Measurements from ENCODE around the gene ROMO1.
A peak's percentile ranks its signal among the peaks of the same experiment; 100 is the strongest.
"Not testable (repeated sequence)": the region's sequence is repeated elsewhere in the genome, so short reads cannot be mapped to it uniquely, and the experiment has no call there.

The ROMO1 gene

GRCh38 chr20:35731862-35732643 lies 32.8 kb downstream of the ROMO1 start:
- no peak for FAIRE-seq

GRCh38 chr20:35732644-35732982 lies 33.4 kb downstream of the ROMO1 start:
- no peak for FAIRE-seq

GRCh38 chr20:35734374-35734773 lies 35.2 kb downstream of the ROMO1 start:
- FAIRE-seq: no peak

GRCh38 chr20:35734777-35735649 lies 35.8 kb downstream of the ROMO1 start:
- no peak for FAIRE-seq

GRCh38 chr20:35735826-35736470 lies 36.7 kb downstream of the ROMO1 start:
- FAIRE-seq: no peak

- FAIRE-seq: no peak
Observed at GRCh38 chr20:35737865-35738333, 38.7 kb downstream of the ROMO1 start.

GRCh38 chr20:35738410-35739179 lies 39.4 kb downstream of the ROMO1 start:
- FAIRE-seq: no peak

DNA sequence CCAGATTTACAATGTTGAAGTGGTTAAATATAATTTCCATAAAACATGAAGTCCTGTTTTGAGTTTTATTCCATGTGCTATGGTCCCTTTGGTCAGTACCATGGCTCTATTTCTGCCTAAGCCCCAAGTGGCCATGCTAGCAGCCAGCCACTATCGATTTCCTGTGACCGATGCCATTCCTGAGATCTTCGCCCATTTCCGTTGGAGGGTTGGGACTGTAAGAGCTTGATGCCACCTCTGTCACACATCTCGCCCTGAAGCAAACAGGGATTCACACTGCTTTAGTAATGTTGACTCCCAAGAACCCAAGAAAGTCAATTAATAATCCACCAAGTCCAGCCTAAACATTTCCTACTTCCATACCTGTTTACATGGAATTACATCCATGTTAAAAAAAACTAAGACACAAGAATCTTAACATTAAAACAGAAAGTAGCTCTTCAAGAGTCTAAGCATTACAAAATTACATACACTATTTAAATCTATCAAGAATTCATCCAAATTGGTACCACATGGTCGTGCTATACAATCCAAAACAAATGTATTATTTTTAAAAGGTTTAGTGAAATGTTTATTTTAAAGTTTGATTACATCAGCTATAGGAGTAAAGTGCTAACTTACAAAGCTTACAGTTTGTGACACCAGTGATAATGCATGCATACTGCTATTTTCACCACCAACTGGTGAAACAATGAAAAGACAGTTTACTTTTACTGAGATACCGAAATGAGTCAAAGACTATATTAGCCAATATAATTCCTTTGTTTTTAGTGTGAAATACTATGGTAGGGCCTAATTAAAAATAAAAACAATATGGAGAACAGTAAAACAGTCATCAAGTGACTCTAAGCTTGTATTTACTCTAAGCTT lies 40.3 kb downstream of the ROMO1 start:
- no peak for FAIRE-seq

DNA sequence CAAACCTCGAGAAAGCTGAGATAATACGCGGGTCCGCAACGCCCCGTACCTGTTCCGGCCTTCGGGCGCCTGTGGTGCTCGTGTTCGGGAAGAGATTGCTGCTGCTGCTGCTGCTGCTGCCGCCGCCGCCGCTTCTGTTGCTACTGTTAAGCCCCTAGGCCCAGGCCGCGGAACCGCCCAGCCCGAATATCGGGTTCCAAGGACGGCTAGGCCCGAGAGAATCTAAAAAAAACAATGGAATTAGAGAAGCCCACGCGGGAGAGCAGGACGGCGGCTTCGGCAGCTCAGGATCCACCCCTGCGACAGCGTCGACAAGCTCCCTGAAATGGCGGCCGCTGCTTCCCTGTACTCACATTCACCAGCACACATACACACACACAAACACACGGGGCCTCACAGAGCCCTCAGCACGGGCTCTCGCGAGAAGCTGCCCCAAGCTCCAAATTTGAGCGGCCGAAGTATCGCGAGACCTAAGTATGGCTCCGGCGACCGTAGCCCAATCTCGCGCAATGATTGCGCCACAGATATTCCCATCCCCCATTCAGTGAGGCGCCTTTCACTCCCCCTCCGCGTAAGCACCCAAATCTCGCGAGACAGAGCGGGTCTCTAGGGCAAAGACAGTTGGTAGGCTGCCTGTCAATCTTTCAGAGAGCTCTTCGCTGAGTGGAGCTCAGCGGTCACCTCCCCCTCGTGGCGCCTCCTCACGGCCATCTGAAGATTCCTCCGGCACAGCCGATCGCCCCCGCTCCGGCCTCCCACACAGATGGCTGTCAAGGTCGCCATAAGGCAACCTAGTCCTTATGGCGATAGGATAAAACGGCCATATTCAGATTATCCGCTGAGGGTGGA lies 42.9 kb downstream of the ROMO1 start, which contains the start of gene RBM39:
RBM39 (minus strand) TSS at position 369 of the 849 bp plus-strand sequence. CDS start 1,386 bp downstream, outside the sequence.
- FAIRE-seq: peak; percentile 95

GRCh38 chr20:35742741-35743523 lies 43.7 kb downstream of the ROMO1 start:
- FAIRE-seq: no peak

- no peak for FAIRE-seq
Observed at GRCh38 chr20:35743693-35744491, 44.7 kb downstream of the ROMO1 start.

DNA sequence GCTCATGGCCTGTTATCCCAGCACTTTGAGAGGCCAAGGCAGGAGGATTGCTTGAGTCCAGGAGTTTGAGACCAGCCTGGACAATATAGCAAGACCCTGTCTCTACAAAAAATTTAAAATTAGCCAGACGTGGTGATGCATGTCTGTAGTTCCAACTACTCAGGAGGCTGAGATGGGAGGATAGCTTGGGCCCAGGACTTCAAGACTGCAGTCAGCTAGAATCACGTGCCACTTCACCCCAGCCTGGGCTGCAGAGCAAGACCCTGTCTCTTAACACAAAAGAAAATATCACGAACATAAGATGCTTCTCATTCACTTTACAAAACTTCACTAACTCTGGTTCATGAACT lies 45.3 kb downstream of the ROMO1 start:
- FAIRE-seq: not testable (repeated sequence)
